ENCODE data around the gene PAX3.
"Not testable (repeated sequence)": the region's sequence is repeated elsewhere in the genome, so short reads cannot be mapped to it uniquely, and the experiment has no call there.

The PAX3 gene

GRCh38 chr2:222159221-222159620 lies 139.6 kb downstream of the PAX3 start:
- H3K4me3 Mint-ChIP-seq, result no peak overlapping the region
- H3K27me3 Mint-ChIP-seq (ENCODE audit: low read depth), result no peaks in the 10 kb centered on the region
- no peak overlapping the region for H3K27ac Mint-ChIP-seq
- H3K9me3 Mint-ChIP-seq, result peaks cover 4% of the 10 kb centered on the region
- H3K4me1 Mint-ChIP-seq (ENCODE audit: low read depth), result no peaks in the 10 kb centered on the region
- H3K36me3 Mint-ChIP-seq (ENCODE audit: low read depth), result no peaks in the 10 kb centered on the region

GRCh38 chr2:222155003-222155664 lies 143.7 kb downstream of the PAX3 start:
- H3K4me1 Mint-ChIP-seq (ENCODE audit: low read depth); H3K27me3 Mint-ChIP-seq (ENCODE audit: low read depth); H3K4me3 Mint-ChIP-seq; H3K9me3 Mint-ChIP-seq; H3K27ac Mint-ChIP-seq; H3K36me3 Mint-ChIP-seq (ENCODE audit: low read depth): not testable (repeated sequence)

All from T-helper 1 cell treated with Interleukin-12 subunit alpha and Interleukin-12 subunit beta and Interleukin-4 antibody, amounts not matched to agents 30 μg/mL and 1 μg/mL, for 36 hours (primary cell).